Trophoblast cell (in vitro differentiated cells and primary cell): Measurements from ENCODE around the gene TENM3.

Source experiments
- DNase-seq, 2 donors: peaks; one replicate each; pipeline ENCODE4 v3.0.0-alpha.2; 2016
- H2AFZ ChIP-seq: 2 replicates; pipeline ENCODE4 v1.6.1; 2013; ENCODE audit warnings: low read length, moderate library complexity, mild to moderate bottlenecking; ENCODE audit not compliant: insufficient read depth, poor library complexity
- H2AK5ac ChIP-seq: 2 replicates; pipeline ENCODE4 v1.6.1; 2013; ENCODE audit warnings: mild to moderate bottlenecking, low read length
- H2BK120ac ChIP-seq: 2 replicates; pipeline ENCODE4 v1.6.1; 2013; ENCODE audit warnings: low read length, mild to moderate bottlenecking, moderate library complexity; ENCODE audit not compliant: insufficient read depth, poor library complexity
- H2BK12ac ChIP-seq: 2 replicates; pipeline ENCODE4 v1.6.1; 2013; ENCODE audit warnings: mild to moderate bottlenecking, low read length, moderate library complexity
- H2BK5ac ChIP-seq: 2 replicates; pipeline ENCODE4 v1.6.1; 2013; ENCODE audit warnings: low read length, low read depth, moderate library complexity, mild to moderate bottlenecking; ENCODE audit not compliant: poor library complexity
- H3K14ac ChIP-seq: 2 replicates; pipeline ENCODE4 v1.6.1; 2013; ENCODE audit warnings: mild to moderate bottlenecking, low read length
- H3K18ac ChIP-seq: 2 replicates; pipeline ENCODE4 v1.6.1; 2013; ENCODE audit warnings: mild to moderate bottlenecking, low read length
- H3K23ac ChIP-seq: 2 replicates; pipeline ENCODE4 v1.6.1; 2013; ENCODE audit warnings: low read length
- H3K27ac ChIP-seq: 2 replicates; pipeline ENCODE4 v1.5.1; 2013; ENCODE audit warnings: low read depth, mild to moderate bottlenecking, inconsistent platforms, low read length, moderate library complexity
- H3K27me3 ChIP-seq: 2 replicates; pipeline ENCODE4 v1.6.1; 2013; ENCODE audit warnings: inconsistent platforms, mild to moderate bottlenecking, low read length, moderate library complexity; ENCODE audit not compliant: insufficient read depth
- H3K36me3 ChIP-seq, 2 experiments: 1 replicate in 1 of 2; 2 replicates in 1 of 2; pipeline ENCODE4 v1.6.1; 2013; ENCODE audit warnings: low read length in 2 of 2, mild to moderate bottlenecking in 2 of 2, moderate library complexity in 1 of 2; ENCODE audit not compliant: insufficient read depth in 2 of 2, control insufficient read depth in 1 of 2
- H3K4ac ChIP-seq: 2 replicates; pipeline ENCODE4 v1.6.1; 2013; ENCODE audit warnings: low read depth, mild to moderate bottlenecking, low read length, moderate library complexity
- H3K4me1 ChIP-seq, 2 experiments: 1 replicate in 1 of 2; 2 replicates in 1 of 2; pipeline ENCODE4 v1.6.1; 2013; ENCODE audit warnings: low read length in 2 of 2, mild to moderate bottlenecking in 2 of 2, moderate library complexity in 1 of 2; ENCODE audit not compliant: insufficient read depth in 2 of 2, control insufficient read depth in 1 of 2
- H3K4me2 ChIP-seq: 2 replicates; pipeline ENCODE4 v1.6.1; 2013; ENCODE audit warnings: inconsistent platforms, mild to moderate bottlenecking, low read length, moderate library complexity
- H3K4me3 ChIP-seq: 2 replicates; pipeline ENCODE4 v1.5.1; 2013; ENCODE audit warnings: mild to moderate bottlenecking, low read depth, low read length, inconsistent platforms
- H3K79me1 ChIP-seq: one replicate; pipeline ENCODE4 v1.6.1; 2013; ENCODE audit warnings: low read length
- H3K79me2 ChIP-seq: 2 replicates; pipeline ENCODE4 v1.6.1; 2013; ENCODE audit warnings: low read length, mild to moderate bottlenecking; ENCODE audit not compliant: control insufficient read depth, insufficient read depth, poor library complexity
- H3K9ac ChIP-seq: 2 replicates; pipeline ENCODE4 v1.6.1; 2013; ENCODE audit warnings: mild to moderate bottlenecking, low read length
- H3K9me3 ChIP-seq: 2 replicates; pipeline ENCODE4 v1.6.1; 2013; ENCODE audit warnings: low read depth, mild to moderate bottlenecking, control low read depth, inconsistent platforms, low read length; ENCODE audit not compliant: insufficient read depth
- H4K12ac ChIP-seq: 2 replicates; pipeline ENCODE4 v1.6.1; 2013; ENCODE audit warnings: low read depth, mild to moderate bottlenecking, low read length, moderate library complexity
- H4K8ac ChIP-seq: 2 replicates; pipeline ENCODE4 v1.6.1; 2013; ENCODE audit warnings: low read depth, mild to moderate bottlenecking, low read length, moderate library complexity
- H4K91ac ChIP-seq: one replicate; pipeline ENCODE4 v1.6.1; 2013; ENCODE audit warnings: low read depth, mild to moderate bottlenecking, low read length, moderate library complexity
- whole genome bisulfite sequencing: extraction: QIAGEN DNeasy Blood & Tissue Kit; methylation state at CpG from one replicate; pipeline ENCODE4 v1.1.7; 2013; ENCODE audit warnings: missing lambda C conversion rate; ENCODE audit not compliant: insufficient read length, insufficient coverage; ENCODE audit errors: extremely low coverage; 5-methylcytosine and 5-hydroxymethylcytosine counted together

The TENM3 gene

GRCh38 chr4:182574706-182575105 lies 331.5 kb downstream of the TENM3 start:
- peaks cover 0 to 3% of the 10 kb centered on the region in 2 experiments for H3K4me1 ChIP-seq
- H3K4me2 ChIP-seq: no peak overlapping the region
- no peaks in the 10 kb centered on the region for H3K9me3 ChIP-seq
- H2BK120ac ChIP-seq: no peak overlapping the region
- H3K18ac ChIP-seq: no peak overlapping the region
- no peaks in the 10 kb centered on the region for H3K27me3 ChIP-seq
- no CpG with 5 or more reads among the region's 5 CpGs for WGBS
- no peak overlapping the region for H3K4me3 ChIP-seq
- no peaks in the 10 kb centered on the region for H3K79me1 ChIP-seq
- no peak overlapping the region for H3K4ac ChIP-seq
- H2AFZ ChIP-seq: no peak overlapping the region
- peaks cover 0 to 2% of the 10 kb centered on the region in 2 experiments for H3K36me3 ChIP-seq
- no peak overlapping the region for H2BK5ac ChIP-seq
- H2AK5ac ChIP-seq: no peak overlapping the region
- no peak overlapping the region for H4K8ac ChIP-seq
- no peak overlapping the region for H2BK12ac ChIP-seq
- no peak overlapping the region for H3K27ac ChIP-seq
- H4K12ac ChIP-seq: no peak overlapping the region
- no peak overlapping the region for H3K14ac ChIP-seq
- H4K91ac ChIP-seq: no peak overlapping the region
- no peak overlapping the region for H3K9ac ChIP-seq
- no peak for DNase-seq
- no peak overlapping the region for H3K23ac ChIP-seq
- no peaks in the 10 kb centered on the region for H3K79me2 ChIP-seq

DNA sequence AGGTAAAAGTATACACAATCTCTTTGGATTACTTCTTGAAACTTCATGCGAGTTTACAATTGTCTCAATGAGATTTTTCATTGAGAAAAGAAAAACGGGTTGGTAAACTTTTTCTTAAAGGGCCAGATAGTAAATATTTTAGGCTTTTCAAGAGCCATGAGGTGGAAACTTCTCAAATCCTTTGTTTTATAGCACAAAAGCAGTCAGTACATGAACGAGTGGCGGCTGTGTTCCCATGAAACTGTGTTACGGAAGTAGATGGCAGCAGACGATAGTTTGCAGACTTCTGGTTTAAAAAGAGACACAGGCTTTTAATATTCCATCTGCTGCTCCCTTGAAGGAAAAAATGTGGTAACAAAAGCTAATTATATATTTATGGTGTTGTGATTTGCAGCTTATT lies 332.0 kb downstream of the TENM3 start:
- no CpG with 5 or more reads among the region's 6 CpGs for WGBS
- Histone ChIP-seq H3K18ac (no peak overlapping the region), H3K27me3 (no peaks in the 10 kb centered on the region), H2AFZ (no peak overlapping the region), H3K4me2 (no peak overlapping the region), H3K27ac (no peak overlapping the region), H2BK120ac (no peak overlapping the region), H3K79me2 (no peaks in the 10 kb centered on the region), H2BK5ac (no peak overlapping the region), H3K14ac (no peak overlapping the region), H3K36me3 (peaks cover 0 to 2% of the 10 kb centered on the region in 2 experiments), H3K79me1 (no peaks in the 10 kb centered on the region), H2AK5ac (no peak overlapping the region), H4K8ac (no peak overlapping the region), H4K12ac (no peak overlapping the region), H3K4me1 (peaks cover 0 to 3% of the 10 kb centered on the region in 2 experiments), H3K4ac (no peak overlapping the region), H2BK12ac (no peak overlapping the region), H4K91ac (no peak overlapping the region), H3K9ac (no peak overlapping the region), H3K4me3 (no peak overlapping the region), H3K9me3 (no peaks in the 10 kb centered on the region), H3K23ac (no peak overlapping the region)
- DNase-seq: no peak

DNA sequence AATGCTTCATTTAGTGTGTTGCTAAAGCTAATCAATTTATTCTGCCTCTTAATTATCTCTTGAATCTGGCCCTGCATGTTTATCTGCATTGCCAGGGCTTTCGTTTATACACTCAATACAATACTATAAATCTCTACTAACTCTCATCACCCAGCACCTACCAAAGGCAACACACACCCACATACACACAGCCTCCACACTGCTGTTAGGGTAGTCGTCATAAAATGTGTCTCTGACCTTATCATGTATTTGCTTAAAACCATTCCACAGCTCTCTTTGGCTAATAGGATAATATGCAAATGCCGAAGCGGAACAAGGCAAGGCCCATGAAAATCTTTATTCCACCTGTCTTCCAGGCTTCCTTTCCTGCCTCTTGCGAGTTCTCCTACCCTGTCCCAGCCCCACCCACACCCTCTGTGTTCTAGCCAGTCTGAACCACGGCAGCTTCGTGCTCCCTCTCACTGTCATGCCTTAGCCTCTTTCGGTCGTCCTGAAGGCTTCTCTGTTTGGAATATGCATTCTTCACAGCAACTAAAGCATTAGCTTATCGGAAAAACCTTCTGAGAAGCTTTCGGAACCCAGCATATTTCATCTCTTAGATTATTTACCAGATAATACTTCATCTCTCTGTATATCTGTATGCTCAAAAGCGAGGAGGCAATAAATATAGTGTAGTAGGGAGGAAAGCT lies 333.5 kb downstream of the TENM3 start:
- no peak overlapping the region for H2AK5ac ChIP-seq
- H3K23ac ChIP-seq: no peak overlapping the region
- H3K9me3 ChIP-seq: no peaks in the 10 kb centered on the region
- no peak overlapping the region for H3K4me3 ChIP-seq
- H3K79me2 ChIP-seq: no peaks in the 10 kb centered on the region
- H3K4me2 ChIP-seq: no peak overlapping the region
- no peak overlapping the region for H2AFZ ChIP-seq
- H3K4me1 ChIP-seq: peaks cover 0 to 3% of the 10 kb centered on the region in 2 experiments
- no peak overlapping the region for H2BK5ac ChIP-seq
- H4K12ac ChIP-seq: no peak overlapping the region
- no peak overlapping the region for H4K91ac ChIP-seq
- no peak overlapping the region for H3K27ac ChIP-seq
- no peak overlapping the region for H4K8ac ChIP-seq
- no peak overlapping the region for H3K9ac ChIP-seq
- H3K4ac ChIP-seq: no peak overlapping the region
- peak; percentile 36 to 69 for DNase-seq
- WGBS: no CpG with 5 or more reads among the region's 12 CpGs
- peaks cover 0 to 3% of the 10 kb centered on the region in 2 experiments for H3K36me3 ChIP-seq
- H3K18ac ChIP-seq: no peak overlapping the region
- H2BK12ac ChIP-seq: no peak overlapping the region
- H3K79me1 ChIP-seq: no peaks in the 10 kb centered on the region
- H3K14ac ChIP-seq: no peak overlapping the region
- no peaks in the 10 kb centered on the region for H3K27me3 ChIP-seq
- H2BK120ac ChIP-seq: no peak overlapping the region

GRCh38 chr4:182577411-182577810 lies 334.2 kb downstream of the TENM3 start:
- Histone ChIP-seq H3K27ac (no peak overlapping the region), H2BK5ac (no peak overlapping the region)
- WGBS: no CpG with 5 or more reads among the region's 5 CpGs

More at GRCh38 chr4:182577411-182577810, 334.2 kb downstream of the TENM3 start:
- H3K14ac ChIP-seq: no peak overlapping the region
- no peaks in the 10 kb centered on the region for H3K79me1 ChIP-seq
- H3K4ac ChIP-seq: no peak overlapping the region
- DNase-seq: peak in 1 of 2 donors; percentile 15
- no peak overlapping the region for H3K4me3 ChIP-seq
- H3K79me2 ChIP-seq: no peaks in the 10 kb centered on the region
- no peak overlapping the region for H2AFZ ChIP-seq
- H4K12ac ChIP-seq: no peak overlapping the region
- no peak overlapping the region for H2AK5ac ChIP-seq
- H2BK120ac ChIP-seq: no peak overlapping the region
- H3K18ac ChIP-seq: no peak overlapping the region
- H3K9ac ChIP-seq: no peak overlapping the region
- H3K36me3 ChIP-seq: peaks cover 0 to 3% of the 10 kb centered on the region in 2 experiments
- H4K8ac ChIP-seq: no peak overlapping the region
- no peak overlapping the region for H2BK12ac ChIP-seq
- H3K27me3 ChIP-seq: no peaks in the 10 kb centered on the region
- no peak overlapping the region for H3K4me2 ChIP-seq
- H4K91ac ChIP-seq: no peak overlapping the region
- H3K23ac ChIP-seq: no peak overlapping the region
- no peaks in the 10 kb centered on the region for H3K9me3 ChIP-seq
- H3K4me1 ChIP-seq: peaks cover 0 to 3% of the 10 kb centered on the region in 2 experiments
